DOHH2 (cell line): ENCODE data around the gene RBKS.

ENCODE experiments used
- EZH2phosphoT487 ChIP-seq: fragments of 200-600 bp; sonication (generic); IDR thresholded peaks from 2 replicates; pipeline ENCODE4 v1.6.1; 2017; ENCODE audit warnings: borderline replicate concordance, mild to moderate bottlenecking, antibody characterized with exemption, low read length, moderate library complexity, mixed read lengths
- TF ChIP-seq, protein P1 (sequence below): fragments of 200-600 bp; sonication (generic); IDR thresholded peaks from one replicate; pipeline ENCODE4 v1.5.1; 2014; ENCODE audit warnings: antibody characterized with exemption, mild to moderate bottlenecking, low read depth, low read length; ENCODE audit not compliant: poor library complexity, severe bottlenecking

- TF ChIP-seq, protein P1, sequence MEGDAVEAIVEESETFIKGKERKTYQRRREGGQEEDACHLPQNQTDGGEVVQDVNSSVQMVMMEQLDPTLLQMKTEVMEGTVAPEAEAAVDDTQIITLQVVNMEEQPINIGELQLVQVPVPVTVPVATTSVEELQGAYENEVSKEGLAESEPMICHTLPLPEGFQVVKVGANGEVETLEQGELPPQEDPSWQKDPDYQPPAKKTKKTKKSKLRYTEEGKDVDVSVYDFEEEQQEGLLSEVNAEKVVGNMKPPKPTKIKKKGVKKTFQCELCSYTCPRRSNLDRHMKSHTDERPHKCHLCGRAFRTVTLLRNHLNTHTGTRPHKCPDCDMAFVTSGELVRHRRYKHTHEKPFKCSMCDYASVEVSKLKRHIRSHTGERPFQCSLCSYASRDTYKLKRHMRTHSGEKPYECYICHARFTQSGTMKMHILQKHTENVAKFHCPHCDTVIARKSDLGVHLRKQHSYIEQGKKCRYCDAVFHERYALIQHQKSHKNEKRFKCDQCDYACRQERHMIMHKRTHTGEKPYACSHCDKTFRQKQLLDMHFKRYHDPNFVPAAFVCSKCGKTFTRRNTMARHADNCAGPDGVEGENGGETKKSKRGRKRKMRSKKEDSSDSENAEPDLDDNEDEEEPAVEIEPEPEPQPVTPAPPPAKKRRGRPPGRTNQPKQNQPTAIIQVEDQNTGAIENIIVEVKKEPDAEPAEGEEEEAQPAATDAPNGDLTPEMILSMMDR = no peak
- TF ChIP-seq EZH2phosphoT487 = no peak
These were observed 153.9 kb downstream of the RBKS start for GRCh38 chr2:27736031-27736889.
